NCI-H1417 (cell line): ENCODE results near the gene RIPOR1.
"Not testable (repeated sequence)": the region's sequence is repeated elsewhere in the genome, so short reads cannot be mapped to it uniquely, and the experiment has no call there.

Source experiments
- DNase-seq, 3 experiments: peaks; one replicate each; lab custom pipeline; 2025; lab: John Stamatoyannopoulos, UW

RIPOR1 gene

DNA sequence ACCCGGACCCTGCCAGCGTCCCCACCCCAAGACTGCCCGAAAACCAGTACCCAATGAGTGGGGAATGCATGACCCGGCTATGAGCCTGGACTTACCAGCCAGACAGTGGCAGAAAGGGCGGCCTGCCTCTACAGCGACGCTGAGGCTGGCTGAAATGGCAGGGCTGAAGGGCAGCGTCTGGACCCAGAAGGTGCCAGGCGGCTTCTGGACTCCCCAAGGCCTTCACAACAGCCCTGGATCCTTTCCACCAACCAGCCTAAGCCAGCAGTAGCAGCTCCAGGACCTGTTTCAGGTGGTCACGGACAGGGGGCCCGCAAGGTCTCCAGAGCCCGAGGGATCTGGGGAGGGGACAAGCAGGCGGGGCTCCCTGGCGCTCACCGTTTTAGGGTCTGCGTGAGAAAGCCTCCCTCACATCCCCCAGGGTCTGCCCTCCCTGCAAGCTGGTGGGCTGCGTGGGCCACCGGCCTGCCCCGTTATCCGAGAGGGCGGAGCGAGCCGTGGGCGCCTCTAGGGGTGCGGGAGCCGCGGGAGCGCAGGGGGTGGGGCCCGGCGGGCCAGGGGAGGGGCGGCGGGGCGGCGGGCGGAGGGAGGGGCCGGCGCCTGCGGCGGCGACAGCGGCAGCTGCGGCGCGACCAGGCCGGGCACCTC lies at the start of gene RIPOR1:
Gene RIPOR1, plus strand, starts transcription at position 608 of the 648 bp plus-strand sequence. CDS start 9,618 bp downstream, outside the sequence.
- DNase-seq: peak in 2 of 3 experiments; percentile 44 to 64

GRCh38 chr16:67480833-67481560 lies 47.6 kb upstream of the RIPOR1 start, which contains the start of gene ATP6V0D1:
Gene ATP6V0D1, minus strand, starts transcription at chr16:67481157. Its CDS starts 71 bp downstream, at chr16:67481086.
- DNase-seq: peak; percentile 96 to 98 (median 96)

DNA sequence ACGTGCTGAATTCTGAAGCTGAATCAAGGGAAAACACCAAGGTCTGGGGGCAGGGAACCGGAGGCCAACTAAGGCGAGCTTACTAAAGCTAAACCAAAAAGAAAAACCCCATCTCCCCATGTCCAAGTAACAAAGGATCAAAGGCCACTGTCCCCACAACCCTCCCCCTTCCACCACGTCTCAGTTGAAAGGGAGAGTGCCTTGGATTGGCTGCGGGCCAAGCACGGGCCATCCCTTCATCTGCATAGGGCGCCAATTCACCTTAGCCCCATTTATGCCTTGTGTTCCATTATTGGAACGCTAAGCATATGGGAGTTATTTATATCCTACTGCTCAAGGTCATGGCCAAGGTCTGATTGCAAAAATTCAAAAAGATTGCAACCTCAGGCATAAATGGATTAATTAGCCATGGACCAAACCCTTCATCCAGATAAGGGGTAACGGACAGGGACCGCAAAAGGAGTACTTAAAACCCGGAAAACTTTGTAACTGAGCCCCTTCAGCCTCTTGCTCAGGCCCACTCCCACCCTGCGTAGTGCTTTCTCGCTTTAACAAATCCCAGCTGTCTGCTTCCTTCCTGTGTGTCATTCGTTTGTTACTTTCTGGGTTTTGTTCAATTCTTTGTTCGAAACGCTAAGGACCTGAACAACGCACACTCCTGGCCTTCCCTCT lies 46.9 kb upstream of the RIPOR1 start:
- peak in 2 of 3 experiments; percentile 36 to 86 for DNase-seq

GRCh38 chr16:67482233-67482924 lies 46.2 kb upstream of the RIPOR1 start:
- DNase-seq: no peak

- no peak for DNase-seq
These were observed 45.5 kb upstream of the RIPOR1 start, which contains the start of gene AGRP for GRCh38 chr16:67483150-67483549. Gene AGRP, minus strand, starts transcription at chr16:67483547. Its CDS starts 149 bp downstream, at chr16:67483398.

DNA sequence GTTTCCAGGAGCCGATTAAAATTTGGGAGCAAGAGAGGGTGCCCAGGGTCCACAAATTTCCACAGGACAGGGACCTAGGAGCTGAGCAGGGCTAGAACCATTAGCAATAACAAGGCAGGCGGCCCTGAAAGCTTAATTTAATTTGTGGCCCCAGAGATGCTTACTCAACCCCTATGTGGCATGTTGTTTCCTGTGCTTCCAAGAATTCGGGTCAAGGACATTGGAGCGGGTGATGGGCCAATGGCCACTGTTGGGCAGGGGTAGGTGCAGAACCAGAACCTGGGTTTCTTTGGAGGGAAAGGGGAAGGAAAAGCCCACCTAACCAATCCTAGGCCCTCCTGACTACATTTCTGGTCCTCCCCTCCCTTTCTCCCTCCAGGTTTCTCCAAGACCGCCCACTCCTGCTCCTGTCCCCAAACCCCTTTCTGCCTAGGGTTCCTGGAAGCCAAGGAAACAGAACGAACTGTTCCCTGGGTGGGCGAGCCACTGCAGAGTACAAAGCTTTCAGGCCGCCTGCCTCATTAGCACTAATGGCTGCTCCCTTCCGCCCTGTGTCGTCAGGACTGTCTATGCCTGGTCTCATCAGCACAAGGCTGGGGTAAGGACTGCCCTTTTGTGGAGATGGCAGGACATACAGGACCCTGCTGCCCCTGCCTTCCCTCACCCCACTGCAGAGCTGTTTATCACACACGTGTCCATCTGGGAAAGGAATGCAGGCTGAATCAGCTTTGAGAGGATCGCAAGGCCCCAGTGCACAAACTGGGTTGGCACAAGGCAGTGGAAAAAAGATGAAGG lies 44.7 kb upstream of the RIPOR1 start:
- no peak for DNase-seq

GRCh38 chr16:67486805-67487204 lies 41.8 kb upstream of the RIPOR1 start:
- no peak for DNase-seq

- not testable (repeated sequence) for DNase-seq
These were observed 41.1 kb upstream of the RIPOR1 start for GRCh38 chr16:67487561-67487960.

DNA sequence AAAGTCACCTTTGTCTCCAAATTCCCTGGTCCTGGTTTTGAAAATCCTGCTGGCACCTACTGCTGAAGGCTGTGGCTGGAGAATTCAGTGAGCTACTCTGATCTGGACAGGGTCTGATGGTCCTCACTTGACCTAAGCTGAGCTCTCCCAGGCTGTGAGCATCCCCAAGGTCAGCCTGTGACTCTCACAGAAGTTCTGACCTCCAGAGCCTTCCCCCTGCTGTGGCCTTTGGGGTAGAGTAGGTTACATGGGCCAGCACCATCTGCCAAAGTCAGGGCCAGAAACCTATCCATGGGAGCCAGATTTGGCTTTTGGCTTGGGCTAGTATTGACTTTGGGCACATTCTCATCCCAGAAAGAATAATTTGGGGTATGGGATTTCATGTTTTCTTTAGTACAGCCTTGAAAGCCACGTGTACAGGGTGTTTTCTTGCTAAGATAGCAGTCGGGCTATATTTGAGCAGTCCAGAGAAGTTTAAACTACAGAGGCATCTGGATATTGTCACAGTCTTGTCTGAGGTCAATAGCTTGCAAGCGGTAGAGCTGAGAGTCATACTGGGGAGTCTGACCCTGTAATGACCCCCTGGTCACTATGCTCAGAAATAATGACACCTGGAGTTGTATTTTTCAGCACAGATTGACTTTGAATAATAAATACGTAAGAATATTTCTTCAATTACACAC lies 39.1 kb upstream of the RIPOR1 start:
- DNase-seq: no peak

DNA sequence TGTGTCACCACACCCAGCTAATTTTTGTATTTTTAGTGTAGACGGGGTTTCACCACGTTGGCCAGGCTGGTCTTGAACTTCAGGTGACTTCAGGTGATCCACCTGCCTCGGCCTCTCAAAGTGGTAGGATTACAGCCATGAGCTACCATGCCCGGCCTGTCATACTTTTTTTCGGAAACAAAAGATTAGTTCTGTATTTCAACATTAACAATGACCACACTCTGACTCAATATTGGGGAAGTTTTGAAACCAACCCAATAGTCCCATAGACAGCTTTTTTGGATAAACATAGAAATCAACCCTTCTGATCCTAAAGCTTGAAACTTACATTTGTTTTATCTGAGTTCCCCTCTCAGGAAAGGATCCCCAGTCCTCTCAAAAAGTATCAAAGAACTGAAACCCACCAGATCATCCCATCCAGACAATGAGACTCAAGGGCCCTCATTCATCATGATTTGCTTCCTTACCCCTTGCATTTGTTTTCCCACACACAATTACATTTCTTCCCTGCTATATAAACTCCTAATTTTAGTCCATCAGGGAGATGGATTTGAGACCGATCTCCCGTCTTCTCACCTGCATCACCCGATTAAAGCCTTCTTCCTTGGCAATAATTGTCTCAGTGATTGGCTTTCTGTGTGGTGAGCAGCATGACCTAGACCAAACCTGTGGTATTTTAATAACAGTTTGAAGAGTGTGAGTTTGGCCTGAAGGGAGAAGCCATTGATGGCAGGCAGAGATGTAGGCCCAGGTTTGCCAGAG lies 38.1 kb upstream of the RIPOR1 start:
- DNase-seq: no peak

GRCh38 chr16:67499106-67499505 lies 29.5 kb upstream of the RIPOR1 start:
- no peak for DNase-seq

- peak in 2 of 3 experiments; percentile 5 to 6 for DNase-seq
These were observed 24.3 kb upstream of the RIPOR1 start for GRCh38 chr16:67504031-67505021.

DNA sequence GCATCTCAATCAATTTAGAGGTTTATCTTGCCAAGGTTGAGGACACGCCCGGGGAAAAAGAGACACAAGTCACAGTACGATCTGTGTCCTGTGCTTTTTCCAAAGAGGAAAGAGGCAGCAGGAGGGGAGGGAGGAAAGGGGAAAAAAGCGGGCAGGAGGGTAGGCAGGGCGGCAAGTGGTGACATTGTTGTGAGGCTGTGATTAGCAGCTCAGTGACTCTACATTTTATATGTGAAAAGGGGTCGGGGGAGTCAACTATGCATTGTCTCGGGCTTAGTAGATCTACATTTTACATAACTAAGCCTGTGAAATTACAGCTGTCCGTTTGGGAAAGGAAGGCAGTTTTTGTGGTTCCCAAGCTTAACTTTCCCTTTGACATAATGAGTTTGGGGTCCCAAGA lies 22.2 kb upstream of the RIPOR1 start:
- DNase-seq: no peak

GRCh38 chr16:67509016-67509415 lies 19.6 kb upstream of the RIPOR1 start:
- peak in 1 of 3 experiments; percentile 27 for DNase-seq

- DNase-seq: not testable (repeated sequence)
These were observed 14.7 kb upstream of the RIPOR1 start for GRCh38 chr16:67513892-67514291.

GRCh38 chr16:67514382-67514828 lies 14.2 kb upstream of the RIPOR1 start:
- peak; percentile 54 to 81 (median 60) for DNase-seq

GRCh38 chr16:67516296-67517154 lies 12.1 kb upstream of the RIPOR1 start:
- no peak for DNase-seq

DNA sequence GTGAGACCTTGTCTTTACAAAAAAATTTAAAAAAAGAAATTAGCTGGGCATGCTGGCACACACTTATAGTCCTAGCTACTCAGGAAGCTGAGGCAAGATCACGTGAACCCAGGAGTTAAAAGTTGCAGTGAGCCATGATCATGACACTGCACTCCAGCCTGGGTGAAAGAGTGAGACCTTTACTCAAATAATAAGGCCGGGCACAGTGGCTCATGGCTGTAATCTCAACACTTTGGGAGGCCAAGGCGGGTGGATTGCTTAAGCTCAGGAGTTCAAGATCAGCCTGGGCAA lies 11.5 kb upstream of the RIPOR1 start:
- DNase-seq: no peak
